Endothelial cell of umbilical vein (primary cell): ENCODE results near the gene HEPHL1. TPM values are rescaled to one million over a fixed set of nuclear protein-coding genes. Genes with fewer than 3 reads are reported as not detected.

Experiments used
- BruUV-seq: library from RNA; stranded (reverse); fragments of 400-500 nt; replicated peaks from 2 replicates; lab custom pipeline; 2021; lab: Mats Ljungman, UMichigan
- CTCF ChIA-PET: fragments of 300-600, 350-600 bp; sonication (Branson Sonifier 250); formaldehyde crosslinking; loops from one replicate; lab custom pipeline; 2021; ENCODE audit warnings: antibody characterized with exemption, inconsistent platforms; lab: Charles Lee
- POLR2A ChIA-PET: fragments of 300-600, 350-600 bp; sonication (Branson Sonifier 250); formaldehyde crosslinking; loops from one replicate; lab custom pipeline; 2021; ENCODE audit warnings: antibody characterized with exemption, inconsistent platforms; lab: Charles Lee
- DNase-seq: peaks from one replicate; pipeline ENCODE4 v3.0.0-alpha.2; 2011; ENCODE audit warnings: low read depth, low spot score
- FAIRE-seq: peaks from 2 replicates; lab custom pipeline; 2011; peaks lifted over from hg19 to GRCh38; lab: Jason Lieb, UNC
- H2AFZ ChIP-seq: 2 replicates; pipeline ENCODE4 v1.6.0; 2012; ENCODE audit warnings: low read depth, low read length, control low read depth, inconsistent platforms
- H3K27ac ChIP-seq: 2 replicates; pipeline ENCODE4 v1.5.1; 2011; ENCODE audit warnings: low read depth, mild to moderate bottlenecking, control low read depth, low read length, moderate library complexity; ENCODE audit not compliant: insufficient read depth
- H3K27me3 ChIP-seq, 2 experiments: 2 replicates each; pipeline versions ENCODE4 v1.6.0 to v1.6.1; 2011; ENCODE audit warnings: low read length in 2 of 2, mixed read lengths in 1 of 2; ENCODE audit not compliant: control insufficient read depth in 2 of 2, insufficient read depth in 2 of 2
- H3K36me3 ChIP-seq, 2 experiments: 2 replicates in 1 of 2; 3 replicates in 1 of 2; pipeline ENCODE4 v1.5.1; 2011; ENCODE audit warnings: low read length in 2 of 2, mild to moderate bottlenecking in 1 of 2, moderate library complexity in 1 of 2; ENCODE audit not compliant: control insufficient read depth in 2 of 2, insufficient read depth in 2 of 2; ENCODE audit errors: extremely low read depth in 1 of 2
- H3K4me1 ChIP-seq: 3 replicates; pipeline ENCODE4 v1.5.1; 2011; ENCODE audit warnings: mild to moderate bottlenecking, low read length; ENCODE audit not compliant: control insufficient read depth, insufficient read depth; ENCODE audit errors: extremely low read depth
- H3K4me2 ChIP-seq: 2 replicates; pipeline ENCODE4 v1.6.1; 2011; ENCODE audit warnings: low read length, control low read depth, mixed read lengths; ENCODE audit not compliant: insufficient read depth
- H3K4me3 ChIP-seq, 3 experiments: fragments of 200-600 bp in 1 of 3; sonication (generic), shearing (Covaris generic) in 1 of 3; replicated peaks in 1 of 3; 2 replicates each; pipeline ENCODE4 v1.5.1; 2011 to 2016; ENCODE audit warnings: control low read depth in 3 of 3, low read length in 3 of 3, mild to moderate bottlenecking in 2 of 3, inconsistent platforms in 1 of 3, low read depth in 1 of 3, moderate library complexity in 1 of 3; ENCODE audit not compliant: insufficient read depth in 1 of 3
- H3K79me2 ChIP-seq: 2 replicates; pipeline ENCODE4 v1.6.0; 2012; ENCODE audit warnings: low read length, inconsistent platforms; ENCODE audit not compliant: control insufficient read depth, insufficient read depth
- H3K9ac ChIP-seq: replicated peaks from 2 replicates; pipeline ENCODE3; 2011; ENCODE audit warnings: low read length, control low read depth; ENCODE audit not compliant: insufficient read depth; ENCODE audit errors: extremely low read depth
- H3K9me1 ChIP-seq: replicated peaks from 3 replicates; pipeline ENCODE4 v1.6.0; 2011; ENCODE audit warnings: mild to moderate bottlenecking, low read length; ENCODE audit not compliant: control insufficient read depth, insufficient read depth; ENCODE audit errors: extremely low read depth
- H3K9me3 ChIP-seq: replicated peaks from 2 replicates; pipeline ENCODE4 v1.5.1; 2012; ENCODE audit warnings: low read length, inconsistent platforms; ENCODE audit not compliant: control insufficient read depth, insufficient read depth
- H4K20me1 ChIP-seq: replicated peaks from 2 replicates; pipeline ENCODE3; 2011; ENCODE audit warnings: mild to moderate bottlenecking, low read length; ENCODE audit not compliant: control insufficient read depth, insufficient read depth; ENCODE audit errors: extremely low read depth
- CTCF ChIP-seq, 2 donors: IDR thresholded peaks; 1 replicate in 1 of 2; 2 replicates in 1 of 2; pipeline ENCODE4 v1.5.1; 2011; ENCODE audit warnings: low read length in 2 of 2, mild to moderate bottlenecking in 2 of 2, moderate library complexity in 2 of 2, control low read depth in 1 of 2, inconsistent platforms in 1 of 2, low read depth in 1 of 2; ENCODE audit not compliant: insufficient read depth in 1 of 2; ENCODE audit errors: extremely low read depth in 1 of 2
- EZH2 ChIP-seq: IDR thresholded peaks from 2 replicates; pipeline ENCODE4 v1.6.1; 2012; ENCODE audit warnings: borderline replicate concordance, low read depth, mild to moderate bottlenecking, moderate library complexity, low read length, inconsistent platforms; ENCODE audit not compliant: severe bottlenecking
- FOS ChIP-seq: IDR thresholded peaks from 2 replicates; pipeline ENCODE4 v1.6.1; 2011; ENCODE audit warnings: mild to moderate bottlenecking, low read length, moderate library complexity, borderline replicate concordance; ENCODE audit not compliant: insufficient read depth
- GATA2 ChIP-seq: IDR thresholded peaks from 2 replicates; pipeline ENCODE4 v1.7.0; 2011; ENCODE audit warnings: low read depth, mild to moderate bottlenecking, moderate library complexity, mixed read lengths, low read length; ENCODE audit not compliant: insufficient read length, insufficient read depth
- JUN ChIP-seq: IDR thresholded peaks from 2 replicates; pipeline ENCODE4 v1.6.1; 2011; ENCODE audit warnings: borderline replicate concordance, low read depth; ENCODE audit not compliant: insufficient read length, insufficient read depth
- MAX ChIP-seq: IDR thresholded peaks from 2 replicates; pipeline ENCODE4 v1.6.1; 2011; ENCODE audit not compliant: insufficient read depth, insufficient read length
- MYC ChIP-seq: IDR thresholded peaks from one replicate; pipeline ENCODE4 v1.6.1; 2011; ENCODE audit warnings: mild to moderate bottlenecking, low read depth, low read length
- POLR2A ChIP-seq: IDR thresholded peaks from 2 replicates; pipeline ENCODE4 v1.6.1; 2012; ENCODE audit warnings: low read depth, mild to moderate bottlenecking, control low read depth, low read length
- POLR2AphosphoS5 ChIP-seq: IDR thresholded peaks from 2 replicates; pipeline ENCODE4 v1.6.1; 2012; ENCODE audit warnings: low read depth, mild to moderate bottlenecking, control low read depth, low read length, moderate library complexity; ENCODE audit not compliant: insufficient read depth
- dilution Hi-C: fragments of 300-500 bp; cut with MboI; formaldehyde crosslinking; loops from one replicate; pipeline ENCODE4 v1.15.0; 2019; ENCODE audit warnings: low sequenced_read_pairs; ENCODE audit not compliant: extremely low pct_ligation_motif_present
- intact Hi-C: fragments of 100-400 bp; cut with micrococcal nuclease; formaldehyde crosslinking; loops from one replicate; pipeline ENCODE4 v1.10.0; 2022
- polyA plus RNA-seq, 4 experiments: library from polyadenylated mRNA; depleted of rRNA in 3 of 4; stranded (reverse) in 3 of 4; unstranded in 1 of 4; fragments of >200 nt; gene quantifications; 2 replicates each; pipeline versions ENCODE4 v1.2.1 to v1.2.3, GENCODE V29; 2011 to 2012; ENCODE audit warnings: missing spikeins in 1 of 4
- total RNA-seq: library from RNA; stranded (reverse); gene quantifications from 2 replicates; pipeline ENCODE4 v1.2.3, GENCODE V29; 2021

The HEPHL1 gene
- total and polyA plus RNA-seq, 2 donors (not counting 3 experiments of a cell fraction or from before 2014, with no cell fraction given) = not detected

DNA sequence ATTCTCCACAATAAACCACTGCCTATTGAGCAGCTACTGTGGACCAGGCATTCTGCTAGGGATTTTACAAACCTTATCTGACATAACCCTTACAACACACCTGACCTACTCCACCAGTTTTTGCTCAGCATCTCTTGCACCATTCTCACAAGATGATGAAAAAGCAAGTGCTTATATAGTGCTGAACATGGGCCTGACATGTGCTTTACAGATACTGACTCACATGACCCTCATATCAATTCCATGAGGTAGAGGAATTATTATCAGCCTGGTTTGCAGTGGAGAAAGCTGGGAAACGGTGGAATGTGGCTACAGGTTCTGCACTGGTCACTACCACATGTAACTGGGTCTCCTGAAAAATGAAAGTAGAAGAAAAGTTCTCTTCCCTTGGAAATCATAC lies 69.9 kb downstream of the HEPHL1 start:
- no peak overlapping the region for H3K4me2 ChIP-seq
- DNase-seq = no peak
- H4K20me1 ChIP-seq = no peaks in the 10 kb centered on the region
- POLR2A ChIA-PET = no interaction called here
- dilution Hi-C loops = no loop called here
- no peaks in the 10 kb centered on the region for H3K36me3 ChIP-seq
- H3K9me1 ChIP-seq = no peaks in the 10 kb centered on the region
- no peaks in the 10 kb centered on the region for H3K4me1 ChIP-seq
- TF ChIP-seq CTCF (IDR thresholded peaks at IDR 0.05; ENCODE audit: extremely low read depth in 1 of 2, insufficient read depth in 1 of 2, low read depth in 1 of 2, low read length in 2 of 2) = no peak
- TF ChIP-seq EZH2 = no peak
- no peak for TF ChIP-seq FOS
- TF ChIP-seq POLR2AphosphoS5 = no peak
- no peak for TF ChIP-seq JUN
- TF ChIP-seq MYC = no peak
- no peak for TF ChIP-seq POLR2A
- no peak for TF ChIP-seq GATA2
- TF ChIP-seq MAX = no peak
- CTCF ChIA-PET = no interaction called here
- no peak for FAIRE-seq
- H3K9me3 ChIP-seq = no peaks in the 10 kb centered on the region
- no TSS peak for BruUV-seq
- H3K4me3 ChIP-seq = no peak overlapping the region
- H3K27me3 ChIP-seq = no peaks in the 10 kb centered on the region
- H3K9ac ChIP-seq = no peak overlapping the region
- no peaks in the 10 kb centered on the region for H3K79me2 ChIP-seq
- no peak overlapping the region for H3K27ac ChIP-seq
- intact Hi-C loops = no loop called here
- no peak overlapping the region for H2AFZ ChIP-seq
